ENCODE measurements around the gene ZNF814.
"Not testable (repeated sequence)": the region's sequence is repeated elsewhere in the genome, so short reads cannot be mapped to it uniquely, and the experiment has no call there.

ZNF814 gene

DNA sequence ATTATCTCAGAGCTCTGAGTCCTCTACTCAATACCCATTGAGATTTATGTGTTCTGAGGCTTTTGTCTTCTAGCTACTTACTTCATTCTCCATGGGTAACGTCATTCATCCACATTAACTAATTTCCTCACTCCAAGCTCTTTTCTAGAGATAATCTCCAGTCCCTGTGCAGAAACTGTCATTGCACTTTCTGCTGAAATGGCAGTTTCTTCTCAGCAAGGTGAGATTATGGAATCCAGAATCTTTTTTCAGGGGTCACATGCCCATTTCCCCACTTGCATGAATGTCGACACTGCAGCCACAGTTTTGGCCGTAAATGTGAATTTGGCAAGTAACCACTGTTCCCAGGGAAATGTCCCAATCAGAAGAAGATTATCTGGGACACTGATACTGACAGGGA is 26.5 kb downstream of the ZNF814 start:
- DNase-seq (ENCODE audit: low spot score) = not testable (repeated sequence)

DNA sequence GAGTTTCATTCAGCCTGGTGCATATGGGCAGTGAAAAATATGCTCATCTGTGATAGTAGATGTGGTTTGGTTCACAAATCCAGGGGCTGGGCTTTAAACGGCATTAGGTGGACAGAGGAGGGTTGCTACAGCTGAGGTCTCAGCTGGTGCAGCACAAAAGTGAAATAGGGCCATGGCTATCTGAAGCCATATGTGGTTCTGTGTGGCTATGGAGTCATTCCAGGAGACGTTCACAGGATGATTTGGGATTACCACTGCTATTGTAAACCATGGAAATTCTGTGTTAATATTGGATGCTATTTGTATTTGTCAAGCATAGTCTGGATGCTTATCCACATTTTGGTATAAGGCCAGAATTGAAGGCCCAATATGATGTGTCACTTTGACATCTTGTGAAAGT is 34.7 kb downstream of the ZNF814 start:
- not testable (repeated sequence) for DNase-seq (ENCODE audit: low spot score)

DNA sequence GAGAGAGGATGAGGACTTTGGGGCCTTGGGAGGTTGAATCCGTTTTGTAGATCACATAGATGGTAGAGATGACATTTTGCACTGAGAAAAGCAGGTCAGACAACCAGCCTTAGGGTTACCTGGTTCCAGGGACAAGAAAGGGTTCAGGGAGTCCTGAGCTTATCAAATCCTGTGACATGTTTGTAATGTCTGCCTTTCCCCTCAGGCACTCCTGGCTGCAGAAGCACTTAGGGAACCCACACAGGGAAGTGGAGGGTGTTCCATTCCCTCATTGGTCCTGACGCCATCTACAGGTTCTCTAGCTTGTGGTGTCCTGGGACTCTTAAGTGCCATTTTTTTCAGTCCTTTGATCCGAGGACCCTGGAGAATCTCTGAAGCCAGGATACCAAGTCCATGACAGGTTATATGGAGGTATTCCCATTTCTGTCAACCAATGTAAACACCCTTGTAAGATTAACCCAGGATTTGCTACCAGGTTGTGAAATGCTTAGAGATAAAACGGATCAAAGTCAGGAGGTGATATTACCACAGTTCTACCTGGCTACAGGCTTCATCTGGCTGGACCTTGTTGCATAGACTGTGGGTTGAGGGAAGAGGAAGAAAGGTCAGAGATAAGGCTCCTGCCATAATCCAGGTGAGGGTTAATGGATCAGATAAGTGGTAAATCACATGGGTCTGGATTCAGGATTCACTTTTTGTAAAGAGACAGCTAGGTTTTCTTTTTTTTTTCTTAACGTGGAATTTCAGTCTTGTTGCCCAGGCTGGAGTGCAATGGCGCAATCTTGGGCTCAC is 36.8 kb downstream of the ZNF814 start:
- not testable (repeated sequence) for DNase-seq (ENCODE audit: low spot score)

DNA sequence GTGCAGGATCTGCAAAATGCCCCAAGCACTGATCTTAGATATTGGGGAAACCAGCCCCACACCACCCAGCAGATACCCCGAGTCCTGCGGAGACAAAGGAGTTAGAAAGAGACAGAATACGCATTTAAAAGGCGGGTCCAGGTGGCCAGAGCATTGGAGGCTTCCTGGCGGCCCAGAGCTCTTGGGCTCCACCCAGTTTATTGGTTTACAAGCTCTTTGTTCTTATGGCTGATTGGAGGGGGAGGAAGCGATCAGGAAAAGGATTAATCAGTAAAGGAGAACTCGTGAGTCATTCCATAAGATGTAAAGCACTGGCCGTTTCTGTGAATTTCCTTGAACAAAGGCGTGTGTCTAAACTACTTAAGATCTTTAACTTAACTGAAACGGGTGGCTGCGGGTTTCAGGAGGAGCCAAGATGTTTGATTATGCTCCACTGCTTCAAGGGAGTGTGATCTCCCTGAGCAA is 38.3 kb downstream of the ZNF814 start:
- DNase-seq (ENCODE audit: low spot score) = peak; percentile 35

DNA sequence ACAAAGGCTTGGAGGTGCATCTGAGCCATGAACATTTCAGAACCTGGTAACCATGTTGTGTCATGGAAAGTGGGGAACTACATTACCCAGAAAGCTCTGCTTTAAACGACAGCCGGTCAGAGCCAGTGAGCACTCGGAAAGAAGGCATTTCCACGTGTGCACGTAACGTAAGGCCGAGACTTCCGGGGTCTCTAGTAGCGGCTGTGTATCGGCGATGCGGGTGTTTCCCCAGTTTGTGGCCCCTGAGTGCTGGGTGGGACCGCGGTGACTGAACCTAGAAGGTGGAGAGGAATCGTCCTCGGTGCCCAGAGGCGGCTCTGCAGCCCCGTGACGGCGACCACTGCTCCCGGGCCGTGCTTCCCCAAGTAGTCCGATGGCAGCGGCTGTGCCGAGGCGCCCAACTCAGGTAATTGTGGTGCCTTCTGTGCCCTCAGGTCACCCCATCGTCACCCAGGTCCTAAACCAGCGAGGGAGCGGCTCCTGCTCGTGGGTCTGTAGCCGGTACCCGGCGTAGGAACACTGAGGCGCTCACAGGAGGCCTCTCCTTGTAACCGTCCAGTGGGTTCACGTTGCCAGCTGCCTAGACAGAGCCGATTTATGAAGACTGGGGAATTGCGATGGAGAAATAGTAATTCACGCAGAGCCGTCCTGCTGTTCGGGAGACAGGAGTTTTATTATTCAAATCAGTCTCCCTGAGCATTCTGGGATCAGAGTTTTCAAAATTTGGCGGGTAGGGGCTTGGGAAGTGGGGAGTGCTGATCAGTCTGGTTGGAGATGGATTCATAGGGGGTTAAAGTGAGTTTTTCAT is 39.0 kb downstream of the ZNF814 start, which contains the start of gene ZNF587:
Gene ZNF587, plus strand, starts transcription at position 194 of the 808 bp plus-strand sequence. Its CDS starts 180 bp downstream, at position 374.
- peak; percentile 73 for DNase-seq (ENCODE audit: low spot score)

DNA sequence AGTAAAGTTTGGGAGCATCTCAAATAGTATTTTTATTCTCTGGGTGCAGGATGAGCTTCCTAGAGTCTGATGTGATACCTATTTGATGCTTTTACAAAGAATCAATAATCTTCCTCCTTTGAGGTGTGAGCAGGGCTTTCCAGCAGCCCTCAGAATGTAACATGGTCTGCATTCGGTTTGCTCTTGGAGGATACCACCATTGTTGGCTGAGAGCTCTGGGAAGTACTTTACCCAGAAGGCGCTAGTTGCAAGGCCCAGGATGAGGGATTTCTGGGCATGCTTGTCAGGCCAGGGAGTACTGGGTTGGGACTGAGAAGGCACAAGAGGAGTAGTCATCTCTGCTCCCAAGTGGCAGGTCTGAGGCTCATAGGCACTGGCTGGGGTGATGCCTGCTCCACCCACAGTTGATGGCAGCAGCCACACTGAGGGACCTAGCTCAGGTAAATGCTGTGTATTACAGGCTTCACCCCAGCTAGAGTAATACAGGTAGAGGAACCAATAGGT is 39.6 kb downstream of the ZNF814 start:
- DNase-seq (ENCODE audit: low spot score) = not testable (repeated sequence)

DNA sequence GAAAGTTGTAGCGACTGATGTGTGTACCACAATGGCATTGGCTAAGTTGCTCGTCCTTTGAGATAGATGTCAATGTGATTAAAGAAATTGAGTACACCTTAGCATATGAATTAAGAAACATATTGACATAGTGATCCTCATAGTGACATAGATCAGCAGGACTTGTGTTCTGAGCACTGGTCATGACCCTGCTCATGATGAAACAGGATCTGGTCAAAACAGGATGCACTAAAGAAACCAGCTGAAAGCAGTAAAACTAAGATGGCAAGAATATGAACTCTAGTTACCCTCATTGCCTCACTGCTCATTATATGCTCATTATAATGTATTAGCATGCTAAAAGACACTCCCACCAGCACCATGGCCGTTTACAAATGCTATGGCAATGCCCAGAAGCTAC is 41.7 kb downstream of the ZNF814 start:
- not testable (repeated sequence) for DNase-seq (ENCODE audit: low spot score)

DNA sequence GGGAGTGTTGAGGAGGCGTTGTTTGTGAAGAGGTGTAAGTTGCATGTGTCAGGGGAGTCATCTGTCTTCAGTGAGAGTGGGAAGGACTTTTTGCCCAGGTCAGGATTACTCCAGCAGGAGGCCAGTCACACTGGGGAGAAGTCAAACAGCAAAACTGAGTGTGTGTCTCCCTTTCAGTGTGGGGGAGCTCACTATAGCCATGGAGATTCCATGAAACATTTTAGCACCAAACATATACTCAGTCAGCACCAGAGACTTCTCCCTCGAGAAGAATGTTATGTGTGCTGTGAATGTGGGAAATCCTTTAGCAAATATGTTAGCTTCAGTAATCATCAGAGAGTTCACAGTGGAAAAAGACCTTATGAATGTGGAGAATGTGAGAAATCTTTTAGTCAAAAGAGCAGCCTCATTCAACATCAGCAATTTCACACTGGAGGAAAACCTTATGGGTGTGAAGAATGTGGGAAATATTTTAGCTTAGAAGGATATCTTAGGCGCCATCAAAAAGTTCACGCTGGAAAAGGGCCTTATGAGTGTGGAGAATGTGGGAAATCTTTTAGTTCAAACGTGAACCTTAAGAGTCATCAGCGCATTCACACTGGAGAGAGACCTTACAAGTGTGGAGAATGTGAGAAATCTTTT is 47.6 kb downstream of the ZNF814 start:
- no peak for DNase-seq (ENCODE audit: low spot score)

DNA sequence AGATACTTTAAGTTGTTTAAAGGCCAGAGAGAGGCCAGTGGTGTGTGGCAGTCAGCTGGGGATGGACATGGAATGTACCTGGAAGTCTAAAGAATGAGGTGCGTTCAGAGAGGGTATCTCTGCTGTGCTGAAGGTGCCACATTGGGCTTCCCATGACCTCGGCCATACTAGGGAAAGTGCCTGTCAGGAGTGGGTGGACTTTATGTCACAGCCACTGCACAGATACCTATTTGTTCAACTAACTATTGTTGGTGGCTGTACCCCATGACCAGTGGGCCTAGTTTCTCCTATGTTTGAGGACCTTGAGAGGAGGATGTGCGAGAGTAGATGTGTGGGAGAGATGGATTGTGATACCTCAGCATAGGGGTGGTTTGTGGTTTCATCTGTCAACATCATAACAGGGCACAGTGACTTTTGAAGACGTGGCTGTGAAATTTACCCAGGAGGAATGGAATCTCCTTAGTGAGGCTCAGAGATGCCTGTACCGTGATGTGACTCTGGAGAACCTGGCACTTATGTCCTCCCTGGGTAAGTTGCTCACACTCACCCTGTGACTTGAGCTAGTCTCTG is 50.1 kb downstream of the ZNF814 start:
- not testable (repeated sequence) for DNase-seq (ENCODE audit: low spot score)

DNA sequence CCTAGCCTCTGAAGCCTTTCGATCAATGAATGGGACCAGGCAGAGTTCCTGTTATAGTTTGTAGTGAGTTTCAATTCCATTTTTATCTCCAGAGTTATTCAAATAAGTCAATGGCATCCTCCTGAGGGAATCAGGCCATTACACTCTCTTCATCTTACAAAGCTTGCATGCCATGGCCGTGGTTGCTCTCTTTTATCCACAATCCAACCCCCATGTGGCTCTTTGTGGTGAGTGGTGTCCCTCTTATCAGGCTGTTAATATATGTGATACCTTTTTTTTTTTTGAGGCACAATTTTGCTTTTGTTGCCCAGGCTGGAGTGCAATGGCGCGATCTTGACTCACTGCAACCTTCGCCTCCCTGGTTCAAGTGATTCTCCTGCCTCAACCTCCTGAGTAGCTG is 51.8 kb downstream of the ZNF814 start:
- not testable (repeated sequence) for DNase-seq (ENCODE audit: low spot score)

DNA sequence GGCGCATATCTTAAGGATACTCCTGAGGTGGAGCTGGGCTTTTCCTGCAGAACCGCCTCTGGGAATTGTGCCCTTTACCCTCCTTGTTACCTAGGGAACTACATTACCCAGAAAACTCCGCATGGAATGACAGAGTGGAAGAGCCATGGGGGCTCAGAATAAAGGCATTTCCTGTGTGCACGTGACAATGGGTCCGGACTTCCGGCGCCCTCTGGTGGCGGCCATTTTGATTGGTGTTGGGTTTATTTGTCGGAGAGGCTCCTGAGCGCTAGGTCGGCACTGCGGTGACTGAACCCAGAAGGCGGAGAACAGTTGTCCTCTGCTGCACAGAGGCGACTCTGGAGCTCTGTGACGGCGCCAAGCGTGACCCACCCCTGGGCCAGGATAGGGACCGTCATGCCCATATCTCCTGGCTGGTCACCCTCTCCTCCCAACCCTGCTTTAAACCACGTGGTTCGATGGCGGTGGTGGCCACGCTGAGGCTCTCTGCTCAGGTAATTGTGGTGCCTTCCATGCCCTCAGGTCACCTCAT is 58.7 kb downstream of the ZNF814 start, which contains the start of gene ZNF587B:
Gene ZNF587B, plus strand, starts transcription at position 229 of the 532 bp plus-strand sequence. Its CDS starts 230 bp downstream, at position 459.
- peak; percentile 82 for DNase-seq (ENCODE audit: low spot score)

DNA sequence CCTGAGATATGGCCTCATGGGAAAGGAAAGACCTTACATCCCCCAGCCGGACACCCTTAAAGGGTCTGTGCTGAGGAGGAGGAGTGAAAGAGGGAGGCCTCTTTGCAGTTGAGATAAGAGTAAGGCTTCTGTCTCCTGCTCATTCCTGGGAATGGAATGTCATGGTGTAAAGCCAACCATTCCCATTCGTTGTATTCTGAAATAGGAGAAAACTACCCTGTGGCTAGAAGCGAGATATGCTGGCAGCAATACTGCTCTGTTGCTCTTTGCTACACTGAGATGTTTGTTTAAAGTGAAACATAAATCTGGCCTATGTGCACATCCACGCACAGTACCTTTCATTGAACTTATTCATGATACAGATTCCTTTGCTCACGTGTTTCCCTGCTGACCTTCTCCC is 59.5 kb downstream of the ZNF814 start:
- no peak for DNase-seq (ENCODE audit: low spot score)

DNA sequence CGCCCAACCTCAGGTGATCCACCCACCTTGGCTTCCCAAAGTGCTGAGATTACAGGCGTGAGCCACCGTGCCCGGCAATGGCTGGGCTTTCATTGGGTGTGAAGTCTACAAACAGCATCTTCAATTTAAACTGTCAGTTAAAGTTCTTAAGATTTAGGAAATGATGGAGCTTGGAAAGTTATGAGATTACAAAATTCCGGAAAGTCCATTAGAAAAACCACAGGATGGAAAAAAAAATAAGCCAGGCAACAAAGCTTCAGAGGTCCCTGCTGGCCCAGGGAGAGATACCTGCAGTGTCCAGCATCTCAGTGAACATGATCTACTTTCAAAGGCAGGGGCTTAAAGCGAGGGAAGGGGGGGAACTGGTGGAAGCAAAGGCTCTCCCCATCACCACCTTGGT is 63.3 kb downstream of the ZNF814 start:
- DNase-seq (ENCODE audit: low spot score) = no peak

DNA sequence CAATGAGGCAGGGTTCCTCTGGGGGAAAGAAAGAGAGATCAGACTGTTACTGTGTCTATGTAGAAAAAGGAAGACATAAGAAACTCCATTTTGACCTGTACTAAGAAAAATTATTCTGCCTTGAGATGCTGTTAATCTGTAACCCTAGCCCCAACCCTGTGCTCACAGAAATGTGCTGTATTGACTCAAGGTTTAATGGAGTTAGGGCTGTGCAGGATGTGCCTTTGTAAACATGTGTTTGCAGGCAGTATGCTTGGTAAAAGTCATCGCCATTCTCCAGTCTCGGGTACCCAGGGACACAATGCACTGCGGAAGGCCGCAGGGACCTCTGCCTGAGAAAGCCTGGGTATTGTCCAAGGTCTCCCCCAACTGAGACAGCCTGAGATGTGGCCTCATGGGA is 65.2 kb downstream of the ZNF814 start:
- DNase-seq (ENCODE audit: low spot score) = not testable (repeated sequence)

DNA sequence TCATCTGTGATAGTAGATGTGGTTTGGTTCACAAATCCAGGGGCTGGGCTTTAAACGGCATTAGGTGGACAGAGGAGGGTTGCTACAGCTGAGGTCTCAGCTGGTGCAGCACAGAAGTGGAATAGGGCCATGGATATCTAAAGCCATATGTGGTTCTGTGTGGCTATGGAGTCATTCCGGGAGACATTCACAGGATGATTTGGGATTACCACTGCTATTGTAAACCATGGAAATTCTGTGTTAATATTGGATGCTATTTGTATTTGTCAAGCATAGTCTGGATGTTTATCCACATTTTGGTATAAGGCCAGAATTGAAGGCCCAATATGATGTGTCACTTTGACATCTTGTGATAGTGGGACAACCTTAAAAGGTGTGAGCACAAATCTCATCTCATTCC is 65.7 kb downstream of the ZNF814 start:
- DNase-seq (ENCODE audit: low spot score) = not testable (repeated sequence)

DNA sequence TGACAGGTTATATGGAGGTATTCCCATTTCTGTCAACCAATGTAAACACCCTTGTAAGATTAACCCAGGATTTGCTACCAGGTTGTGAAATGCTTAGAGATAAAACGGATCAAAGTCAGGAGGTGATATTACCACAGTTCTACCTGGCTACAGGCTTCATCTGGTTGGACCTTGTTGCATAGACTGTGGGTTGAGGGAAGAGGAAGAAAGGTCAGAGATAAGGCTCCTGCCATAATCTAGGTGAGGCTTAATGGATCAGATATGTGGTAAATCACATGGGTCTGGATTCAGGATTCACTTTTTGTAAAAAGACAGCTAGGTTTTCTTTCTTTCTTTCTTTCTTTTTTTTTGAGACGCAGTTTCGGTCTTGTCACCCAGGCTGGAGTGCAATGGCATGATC is 67.3 kb downstream of the ZNF814 start:
- DNase-seq (ENCODE audit: low spot score) = not testable (repeated sequence)

DNA sequence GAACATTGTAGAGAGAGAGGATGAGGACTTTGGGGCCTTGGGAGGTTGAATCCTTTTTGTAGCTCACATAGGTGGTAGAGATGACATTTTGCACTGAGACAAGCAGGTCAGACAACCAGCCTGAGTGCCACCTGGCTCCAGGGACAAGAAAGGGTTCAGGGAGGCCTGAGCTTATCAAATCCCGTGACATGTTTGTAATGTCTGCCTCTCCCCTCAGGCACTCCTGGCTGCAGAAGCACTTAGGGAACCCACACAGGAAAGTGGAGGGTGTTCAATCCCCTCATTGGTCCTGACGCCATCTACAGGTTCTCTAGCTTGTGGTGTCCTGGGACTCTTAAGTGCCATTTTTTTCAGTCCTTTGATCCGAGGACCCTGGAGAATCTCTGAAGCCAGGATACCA is 67.7 kb downstream of the ZNF814 start:
- DNase-seq (ENCODE audit: low spot score) = not testable (repeated sequence)

DNA sequence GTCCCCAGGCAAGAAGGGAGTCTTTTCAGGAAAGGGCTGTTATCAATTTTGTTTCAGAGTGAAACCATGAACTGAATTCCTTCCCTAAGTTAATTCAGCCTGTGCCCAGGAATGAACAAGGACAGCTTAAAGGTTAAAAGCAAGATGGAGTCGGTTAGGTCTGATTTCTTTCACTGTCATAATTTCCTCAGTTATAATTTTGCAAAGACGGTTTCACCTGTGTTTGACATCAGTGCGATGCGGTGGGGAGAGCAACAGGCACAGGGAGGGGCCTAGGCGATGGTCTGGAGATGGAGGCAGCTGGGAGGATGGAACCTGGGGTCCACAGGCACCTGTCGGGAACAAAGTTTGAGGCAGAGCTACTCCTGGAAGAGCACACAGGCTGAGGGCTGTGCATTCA is 68.2 kb downstream of the ZNF814 start:
- no peak for DNase-seq (ENCODE audit: low spot score)

DNA sequence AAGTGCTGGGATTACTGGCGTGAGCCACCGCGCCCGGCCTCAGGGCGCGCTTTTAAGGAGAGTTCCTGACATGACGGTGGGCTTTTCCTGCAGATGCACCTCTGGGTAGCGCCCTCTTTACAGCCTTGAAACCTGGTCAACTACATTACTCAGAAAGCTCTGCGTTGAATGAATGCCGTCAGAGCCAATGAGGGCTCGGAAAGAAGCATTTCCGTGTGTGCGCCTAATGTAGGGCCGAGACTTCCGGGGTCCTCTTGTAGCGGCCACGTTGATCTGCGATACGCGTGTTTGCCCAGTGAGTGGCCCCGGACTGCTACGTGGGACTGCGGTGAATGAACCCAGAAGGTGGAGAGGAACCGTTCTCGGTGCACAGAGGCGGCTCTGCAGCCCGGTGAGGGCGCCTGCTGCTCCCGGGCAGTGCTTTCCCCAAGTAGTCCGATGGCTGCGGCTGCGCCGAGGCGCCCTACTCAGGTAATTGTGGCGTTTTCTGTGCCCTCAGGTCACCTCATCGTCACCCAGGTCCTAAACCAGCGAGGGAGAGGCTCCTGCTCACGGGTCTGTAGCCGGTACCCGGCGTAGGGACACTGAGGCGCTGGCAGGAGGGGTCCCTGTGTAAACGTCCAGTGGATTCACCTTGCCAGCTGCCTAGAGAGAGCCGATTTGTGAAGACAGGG is 69.2 kb downstream of the ZNF814 start:
- DNase-seq (ENCODE audit: low spot score) = peak; percentile 86

DNA sequence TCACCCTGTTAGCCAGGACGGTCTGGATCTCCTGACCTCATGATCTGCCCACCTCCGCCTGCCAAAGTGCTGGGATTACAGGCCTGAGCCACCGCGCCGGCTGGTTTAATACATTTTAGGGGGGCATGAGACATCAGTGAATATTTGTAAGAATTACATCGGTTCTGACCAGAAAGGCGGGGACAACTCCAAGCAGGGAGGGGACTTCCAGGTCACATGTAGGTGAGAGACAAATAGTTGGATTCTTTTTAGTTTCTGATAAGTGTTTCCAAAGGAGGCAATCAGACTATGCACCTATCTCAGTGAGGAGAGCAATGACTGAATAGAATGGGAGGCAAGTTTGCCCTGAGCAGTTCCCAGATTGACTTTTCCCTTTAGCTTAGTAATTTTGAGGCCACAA is 70.5 kb downstream of the ZNF814 start:
- no peak for DNase-seq (ENCODE audit: low spot score)

DNA sequence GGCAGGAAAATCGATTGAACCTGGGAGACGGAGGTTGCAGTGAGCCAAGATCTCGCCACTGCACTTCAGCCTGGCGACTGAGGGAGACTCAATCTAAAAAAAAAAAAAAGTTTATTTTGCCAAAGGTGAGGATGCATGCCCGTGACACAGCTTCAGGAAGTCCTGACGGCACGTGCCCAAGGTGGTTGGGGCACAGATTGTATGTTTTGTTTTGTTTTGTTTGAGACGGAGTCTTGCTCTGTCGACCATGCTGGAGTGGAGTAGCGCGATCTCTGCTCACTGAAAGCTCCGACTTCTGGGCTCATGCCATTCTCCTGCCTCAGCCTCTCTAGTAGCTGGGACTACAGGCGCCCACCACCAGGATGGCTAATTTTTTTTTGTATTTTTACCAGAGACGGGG is 70.9 kb downstream of the ZNF814 start:
- no peak for DNase-seq (ENCODE audit: low spot score)

Data from iPS-NIHi11 (cell line).